ENCODE results near the gene SCARF2. TPM values are rescaled to one million over a fixed set of nuclear protein-coding genes. Genes with fewer than 3 reads are reported as not detected.
"Not testable (repeated sequence)": the region's sequence is repeated elsewhere in the genome, so short reads cannot be mapped to it uniquely, and the experiment has no call there.

Gene SCARF2
- total and polyA plus RNA-seq, 2 of the 8 experiments (the other 6 are each of a cell fraction or from before 2014, with no cell fraction given) = 4.2 to 9.8 TPM

DNA sequence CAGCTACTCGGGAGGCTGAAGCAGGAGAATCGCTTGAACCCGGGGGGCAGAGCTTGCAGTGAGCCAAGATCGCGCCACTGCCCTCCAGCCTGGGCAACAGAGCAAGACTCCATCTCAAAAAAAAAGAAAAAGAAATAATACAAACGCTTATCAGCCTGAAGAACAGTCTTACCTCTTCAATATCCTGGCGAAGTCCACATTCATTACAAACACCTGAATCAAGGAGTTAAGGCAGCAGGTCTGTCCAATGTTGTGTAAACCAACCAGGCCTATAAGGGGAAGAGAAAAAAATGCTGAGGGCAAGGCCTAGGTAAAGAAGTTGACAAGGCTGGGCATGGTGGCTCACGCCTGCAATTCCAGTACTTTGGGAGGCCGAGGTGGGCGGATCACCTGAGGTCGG is 60.6 kb downstream of the SCARF2 start:
- H3K36me3 ChIP-seq (ENCODE audit: control insufficient read depth in 2 of 4, insufficient read depth in 4 of 4, low read length in 3 of 4); H2BK20ac ChIP-seq (ENCODE audit: low read length); H2BK5ac ChIP-seq (ENCODE audit: low read depth, low read length); H3K9ac ChIP-seq (replicated peaks in 1 of 4; ENCODE audit: extremely low read depth in 1 of 4, low read depth in 3 of 4, low read length in 3 of 4); H3K23me2 ChIP-seq (ENCODE audit: low read depth, low read length); H4K5ac ChIP-seq (ENCODE audit: insufficient read length, low read depth, low read length); H3K27me3 ChIP-seq (replicated peaks in 1 of 4; ENCODE audit: control insufficient read depth in 3 of 4, extremely low read depth in 1 of 4, insufficient read depth in 3 of 4, low read length in 3 of 4); H2BK12ac ChIP-seq (ENCODE audit: low read depth, low read length); H3K56ac ChIP-seq (replicated peaks; ENCODE audit: insufficient read length, low read depth, low read length); H3K23ac ChIP-seq (ENCODE audit: insufficient read length); H3K4me3 ChIP-seq (ENCODE audit: extremely low read depth in 1 of 4, insufficient read depth in 2 of 4, low read depth in 3 of 4, low read length in 4 of 4); H3K4me2 ChIP-seq (ENCODE audit: insufficient read depth in 1 of 2, low read depth in 2 of 2, low read length in 2 of 2); H3K18ac ChIP-seq (ENCODE audit: extremely low read depth, low read length); POLR2A ChIA-PET (ENCODE audit: partially characterized antibody); H4K8ac ChIP-seq (ENCODE audit: extremely low read depth, insufficient read depth, low read length); H4K20me1 ChIP-seq (replicated peaks in 1 of 2; ENCODE audit: control insufficient read depth in 1 of 2, insufficient read depth in 2 of 2, low read length in 2 of 2); CTCF ChIA-PET (ENCODE audit: partially characterized antibody); H2AK5ac ChIP-seq (ENCODE audit: low read depth, low read length); H3K9me3 ChIP-seq (ENCODE audit: insufficient read depth in 2 of 2, low read depth in 1 of 2, low read length in 1 of 2); H3K27ac ChIP-seq (ENCODE audit: low read depth, low read length); DNase-seq (ENCODE audit: low read depth in 1 of 2, low spot score in 2 of 2); H2AFZ ChIP-seq (ENCODE audit: low read length); H3K79me1 ChIP-seq (ENCODE audit: low read depth, low read length); H3K14ac ChIP-seq (ENCODE audit: insufficient read length); H3K4ac ChIP-seq (replicated peaks; ENCODE audit: insufficient read length, low read depth, low read length); H2BK15ac ChIP-seq (ENCODE audit: low read length); H4K91ac ChIP-seq (replicated peaks; ENCODE audit: insufficient read length, low read length); H3K79me2 ChIP-seq (ENCODE audit: control insufficient read depth in 1 of 2, insufficient read depth in 2 of 2, low read length in 2 of 2); H2BK120ac ChIP-seq (replicated peaks; ENCODE audit: low read depth, low read length); FAIRE-seq: not testable (repeated sequence)
- 84% methylated on average over 11 of the region's 11 CpGs; no CpG with 5 or more reads in 1 of the 2 experiments for WGBS, 2 experiments (ENCODE audit: extremely low coverage in 1 of 2, insufficient coverage in 1 of 2, insufficient read length in 1 of 2, insufficient replicate concordance in 2 of 2, low coverage in 1 of 2, low lambda C conversion rate in 2 of 2, missing lambda C conversion rate in 1 of 2)
- peaks cover 3 to 11% (median 5%) of the 10 kb centered on the region in 4 experiments; a peak in 3 of 7 replicates for H3K4me1 ChIP-seq (replicated peaks in 1 of 4; ENCODE audit: control insufficient read depth in 3 of 4, insufficient read depth in 4 of 4, low read length in 3 of 4)

- H3K9ac ChIP-seq (replicated peaks in 1 of 4; ENCODE audit: extremely low read depth in 1 of 4, low read depth in 3 of 4, low read length in 3 of 4); H4K8ac ChIP-seq (ENCODE audit: extremely low read depth, insufficient read depth, low read length); DNase-seq (ENCODE audit: low read depth in 1 of 2, low spot score in 2 of 2); POLR2A ChIA-PET (ENCODE audit: partially characterized antibody); H3K9me3 ChIP-seq (ENCODE audit: insufficient read depth in 2 of 2, low read depth in 1 of 2, low read length in 1 of 2); H4K5ac ChIP-seq (ENCODE audit: insufficient read length, low read depth, low read length); H3K36me3 ChIP-seq (ENCODE audit: control insufficient read depth in 2 of 4, insufficient read depth in 4 of 4, low read length in 3 of 4); H4K91ac ChIP-seq (replicated peaks; ENCODE audit: insufficient read length, low read length); CTCF ChIA-PET (ENCODE audit: partially characterized antibody); H2BK12ac ChIP-seq (ENCODE audit: low read depth, low read length); H3K56ac ChIP-seq (replicated peaks; ENCODE audit: insufficient read length, low read depth, low read length); H2BK20ac ChIP-seq (ENCODE audit: low read length); H2BK15ac ChIP-seq (ENCODE audit: low read length); H3K14ac ChIP-seq (ENCODE audit: insufficient read length); H3K27ac ChIP-seq (ENCODE audit: low read depth, low read length); H3K27me3 ChIP-seq (replicated peaks in 1 of 4; ENCODE audit: control insufficient read depth in 3 of 4, extremely low read depth in 1 of 4, insufficient read depth in 3 of 4, low read length in 3 of 4); H4K20me1 ChIP-seq (replicated peaks in 1 of 2; ENCODE audit: control insufficient read depth in 1 of 2, insufficient read depth in 2 of 2, low read length in 2 of 2); H3K23ac ChIP-seq (ENCODE audit: insufficient read length); H3K4ac ChIP-seq (replicated peaks; ENCODE audit: insufficient read length, low read depth, low read length); H2AK5ac ChIP-seq (ENCODE audit: low read depth, low read length); H2BK5ac ChIP-seq (ENCODE audit: low read depth, low read length); H3K79me1 ChIP-seq (ENCODE audit: low read depth, low read length); H2AFZ ChIP-seq (ENCODE audit: low read length); H2BK120ac ChIP-seq (replicated peaks; ENCODE audit: low read depth, low read length); FAIRE-seq; H3K4me3 ChIP-seq (ENCODE audit: extremely low read depth in 1 of 4, insufficient read depth in 2 of 4, low read depth in 3 of 4, low read length in 4 of 4); H3K18ac ChIP-seq (ENCODE audit: extremely low read depth, low read length); H3K4me2 ChIP-seq (ENCODE audit: insufficient read depth in 1 of 2, low read depth in 2 of 2, low read length in 2 of 2); H3K23me2 ChIP-seq (ENCODE audit: low read depth, low read length); H3K79me2 ChIP-seq (ENCODE audit: control insufficient read depth in 1 of 2, insufficient read depth in 2 of 2, low read length in 2 of 2): not testable (repeated sequence)
- WGBS, 2 experiments (ENCODE audit: extremely low coverage in 1 of 2, insufficient coverage in 1 of 2, insufficient read length in 1 of 2, insufficient replicate concordance in 2 of 2, low coverage in 1 of 2, low lambda C conversion rate in 2 of 2, missing lambda C conversion rate in 1 of 2) = 84% methylated on average over 7 of the region's 8 CpGs; no CpG with 5 or more reads in 1 of the 2 experiments
- H3K4me1 ChIP-seq (replicated peaks in 1 of 4; ENCODE audit: control insufficient read depth in 3 of 4, insufficient read depth in 4 of 4, low read length in 3 of 4) = peaks cover 3 to 11% (median 5%) of the 10 kb centered on the region in 4 experiments; a peak in 3 of 7 replicates
Observed at GRCh38 chr22:20376281-20376680, 61.3 kb downstream of the SCARF2 start.
